ENCODE data around the gene RPN2. TPM values are rescaled to one million over a fixed set of nuclear protein-coding genes. Genes with fewer than 3 reads are reported as not detected.
A peak's percentile ranks its signal among the peaks of the same experiment; 100 is the strongest.

RPN2 gene
- polyA plus RNA-seq, 1 donor from 2014 or later: 196 TPM

- H3K36me3 Mint-ChIP-seq: peaks cover 5% of the 10 kb centered on the region
- no peaks in the 10 kb centered on the region for H3K4me1 Mint-ChIP-seq
- no peaks in the 10 kb centered on the region for H3K27me3 Mint-ChIP-seq
- H3K9me3 Mint-ChIP-seq: no peaks in the 10 kb centered on the region
- H3K27ac Mint-ChIP-seq: no peak overlapping the region
- no peak overlapping the region for H3K4me3 Mint-ChIP-seq
Measured at GRCh38 chr20:37162646-37163045, 16.5 kb upstream of the RPN2 start.

GRCh38 chr20:37163832-37164554 lies 15.1 kb upstream of the RPN2 start:
- Mint-ChIP-seq H3K27me3 (no peaks in the 10 kb centered on the region), H3K4me3 (no peak overlapping the region), H3K27ac (no peak overlapping the region), H3K9me3 (no peaks in the 10 kb centered on the region), H3K36me3 (peaks cover 10% of the 10 kb centered on the region), H3K4me1 (no peaks in the 10 kb centered on the region)

GRCh38 chr20:37165031-37165430 lies 14.1 kb upstream of the RPN2 start:
- peaks cover 10% of the 10 kb centered on the region for H3K36me3 Mint-ChIP-seq
- no peaks in the 10 kb centered on the region for H3K4me1 Mint-ChIP-seq
- H3K9me3 Mint-ChIP-seq: no peaks in the 10 kb centered on the region
- H3K4me3 Mint-ChIP-seq: no peak overlapping the region
- H3K27me3 Mint-ChIP-seq: no peaks in the 10 kb centered on the region
- H3K27ac Mint-ChIP-seq: peak overlapping the region in 1 of 3 donors; percentile 77

GRCh38 chr20:37166867-37167266 lies 12.3 kb upstream of the RPN2 start:
- Mint-ChIP-seq H3K4me1 (no peaks in the 10 kb centered on the region), H3K36me3 (peaks cover 11% of the 10 kb centered on the region), H3K27ac (no peak overlapping the region), H3K9me3 (no peaks in the 10 kb centered on the region), H3K27me3 (no peaks in the 10 kb centered on the region), H3K4me3 (no peak overlapping the region)

GRCh38 chr20:37172836-37173235 lies 6.3 kb upstream of the RPN2 start:
- Mint-ChIP-seq H3K36me3 (peaks cover 7% of the 10 kb centered on the region), H3K27ac (no peak overlapping the region), H3K4me1 (peaks cover 2 to 4% (median 3%) of the 10 kb centered on the region in 3 donors), H3K4me3 (peak overlapping the region in 1 of 4 donors; percentile 3), H3K9me3 (no peaks in the 10 kb centered on the region), H3K27me3 (no peaks in the 10 kb centered on the region)

DNA sequence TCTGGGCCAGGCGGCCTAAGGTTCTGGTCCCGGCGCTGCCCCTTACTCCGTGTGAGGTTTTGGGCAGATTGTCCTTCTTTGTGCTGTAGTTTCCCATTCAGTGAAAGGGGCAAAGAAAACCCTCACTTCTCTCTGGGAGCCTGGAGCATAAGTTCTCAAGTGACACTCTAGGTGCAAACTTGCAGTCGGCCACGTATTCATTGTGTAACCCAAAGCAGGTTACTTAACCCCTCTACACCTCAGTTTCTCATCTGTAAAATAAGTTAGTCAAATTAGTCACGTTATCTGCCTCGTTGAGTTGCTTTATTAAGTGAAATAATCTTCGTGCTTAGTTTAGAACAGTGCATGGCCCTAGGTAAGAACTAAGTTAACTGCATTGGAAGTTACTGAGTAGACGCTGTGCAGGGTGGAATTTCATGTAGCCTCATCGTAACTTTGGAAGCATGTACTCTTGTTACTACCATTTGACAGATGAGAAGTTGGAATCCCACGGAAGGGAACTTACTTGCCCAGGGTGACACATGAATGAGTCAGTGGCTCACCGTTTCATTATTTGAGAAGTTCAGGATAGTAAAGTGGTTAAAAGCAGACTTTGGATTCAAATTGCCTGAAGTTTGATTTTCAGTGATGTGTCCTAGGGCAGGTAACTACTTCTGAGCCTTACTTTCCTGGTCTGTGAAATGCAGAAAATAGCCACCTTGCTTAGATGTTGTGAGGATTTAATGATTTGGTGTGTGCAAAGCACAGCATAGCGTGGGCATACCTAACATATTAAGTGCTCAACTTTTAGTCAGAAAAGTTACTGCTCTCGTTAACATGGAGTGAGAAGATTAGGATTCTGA lies 774 bp downstream of the RPN2 start:
- peak overlapping the region; percentile 89 to 99 (median 95) for H3K27ac Mint-ChIP-seq
- H3K4me3 Mint-ChIP-seq: peak overlapping the region; percentile 94 to 100 (median 98)
- H3K9me3 Mint-ChIP-seq: no peaks in the 10 kb centered on the region
- H3K36me3 Mint-ChIP-seq: peaks cover 3% of the 10 kb centered on the region
- H3K4me1 Mint-ChIP-seq: peaks cover 31 to 37% (median 34%) of the 10 kb centered on the region in 3 donors
- no peaks in the 10 kb centered on the region for H3K27me3 Mint-ChIP-seq

GRCh38 chr20:37185686-37186085 lies 6.6 kb downstream of the RPN2 start:
- Mint-ChIP-seq H3K9me3 (no peaks in the 10 kb centered on the region), H3K36me3 (no peaks in the 10 kb centered on the region), H3K27ac (no peak overlapping the region), H3K4me1 (peaks cover 29 to 41% (median 37%) of the 10 kb centered on the region in 3 donors), H3K4me3 (no peak overlapping the region), H3K27me3 (no peaks in the 10 kb centered on the region)

DNA sequence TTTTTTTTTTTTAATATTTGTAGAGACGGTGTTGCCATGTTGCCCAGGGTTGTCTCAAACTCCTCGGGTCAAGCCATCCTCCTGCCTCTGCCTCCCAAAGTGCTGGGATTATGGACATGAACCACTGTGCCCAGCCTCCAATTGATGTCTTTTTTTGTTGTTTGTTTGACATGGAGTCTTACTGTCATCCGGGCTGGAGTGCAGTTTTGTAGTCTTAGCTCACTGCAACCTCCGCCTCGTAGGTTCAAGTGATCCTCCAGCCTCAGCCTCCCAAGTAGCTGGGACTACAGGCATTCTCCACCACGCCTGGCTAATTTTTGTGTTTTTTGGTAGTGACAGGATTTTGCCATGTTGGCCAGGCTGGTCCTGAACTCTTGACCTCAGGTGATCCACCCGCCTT lies 9.7 kb downstream of the RPN2 start:
- Mint-ChIP-seq H3K36me3 (no peaks in the 10 kb centered on the region), H3K4me1 (peaks cover 28 to 46% (median 40%) of the 10 kb centered on the region in 3 donors), H3K4me3 (peak overlapping the region in 1 of 4 donors; percentile 55), H3K27ac (no peak overlapping the region), H3K9me3 (no peaks in the 10 kb centered on the region), H3K27me3 (no peaks in the 10 kb centered on the region)

DNA sequence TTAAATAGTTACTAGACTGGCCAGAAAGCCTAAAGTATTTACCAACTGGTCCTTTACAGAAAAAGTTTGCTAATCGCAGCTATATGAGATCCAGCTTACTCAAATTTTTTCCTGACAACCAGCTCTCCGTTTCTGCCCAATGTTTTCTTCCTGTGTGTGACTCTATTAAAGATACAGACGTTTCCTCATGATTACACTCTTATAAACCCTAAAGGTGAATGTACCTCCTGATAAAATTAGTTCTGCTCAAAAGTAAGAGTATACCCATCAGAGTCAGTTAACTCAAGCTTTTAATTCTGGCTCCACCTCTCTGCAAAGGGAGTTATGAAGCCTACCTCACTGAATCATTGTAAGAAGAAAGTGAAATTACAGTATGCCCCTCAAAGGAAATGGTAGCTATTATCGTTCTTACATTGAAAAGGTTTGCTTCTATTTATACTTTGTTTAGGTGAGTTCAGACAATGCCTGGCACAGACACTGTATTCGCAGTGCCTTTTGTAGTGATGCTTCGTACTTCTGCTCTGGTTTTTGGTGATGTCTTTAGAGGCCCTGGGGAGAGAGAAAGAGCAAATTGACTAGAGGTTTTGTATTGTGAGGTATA lies 10.4 kb downstream of the RPN2 start:
- Mint-ChIP-seq H3K27me3 (no peaks in the 10 kb centered on the region), H3K9me3 (no peaks in the 10 kb centered on the region), H3K27ac (peak overlapping the region in 1 of 3 donors; percentile 71), H3K4me1 (peaks cover 27 to 41% (median 38%) of the 10 kb centered on the region in 3 donors), H3K4me3 (peak overlapping the region in 1 of 4 donors; percentile 50), H3K36me3 (no peaks in the 10 kb centered on the region)

DNA sequence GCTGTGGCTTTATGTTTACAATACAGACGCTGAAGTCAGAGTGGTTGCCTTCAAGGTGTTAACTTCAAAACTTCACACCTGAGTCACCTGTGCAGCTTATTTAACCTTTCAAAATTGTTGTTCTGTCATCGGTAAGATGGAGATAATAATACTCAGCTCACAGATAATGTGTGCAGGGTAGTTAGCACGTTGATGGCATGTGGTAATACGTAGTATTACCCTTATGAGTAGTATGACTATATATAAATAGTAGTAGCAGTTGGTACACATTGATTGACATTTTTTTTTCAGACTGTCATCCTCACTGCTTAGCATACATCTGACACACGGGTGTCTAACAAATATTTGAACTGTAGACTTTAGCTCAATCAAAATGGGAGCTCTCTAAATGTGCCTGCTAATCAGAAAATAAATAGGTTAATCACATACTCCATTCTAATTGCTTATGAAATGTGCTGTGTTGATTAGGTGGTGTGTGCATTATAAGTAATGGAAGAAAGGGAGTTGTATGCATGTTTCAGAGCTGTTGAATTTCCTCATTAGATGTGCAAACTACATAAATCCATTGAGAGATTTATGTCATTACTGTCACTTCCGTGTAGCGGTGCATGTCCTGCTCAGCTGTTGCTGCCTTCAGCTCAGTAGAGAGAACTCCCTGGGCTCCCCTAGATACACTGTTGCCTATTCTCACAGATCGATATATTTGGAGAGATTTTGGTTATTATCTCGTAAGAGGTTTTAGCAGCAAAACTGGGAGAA lies 11.4 kb downstream of the RPN2 start:
- Mint-ChIP-seq H3K4me1 (peaks cover 33 to 46% (median 40%) of the 10 kb centered on the region in 3 donors), H3K9me3 (no peaks in the 10 kb centered on the region), H3K4me3 (peak overlapping the region in 1 of 4 donors; percentile 56), H3K36me3 (no peaks in the 10 kb centered on the region), H3K27ac (peak overlapping the region in 1 of 3 donors; percentile 15), H3K27me3 (no peaks in the 10 kb centered on the region)

DNA sequence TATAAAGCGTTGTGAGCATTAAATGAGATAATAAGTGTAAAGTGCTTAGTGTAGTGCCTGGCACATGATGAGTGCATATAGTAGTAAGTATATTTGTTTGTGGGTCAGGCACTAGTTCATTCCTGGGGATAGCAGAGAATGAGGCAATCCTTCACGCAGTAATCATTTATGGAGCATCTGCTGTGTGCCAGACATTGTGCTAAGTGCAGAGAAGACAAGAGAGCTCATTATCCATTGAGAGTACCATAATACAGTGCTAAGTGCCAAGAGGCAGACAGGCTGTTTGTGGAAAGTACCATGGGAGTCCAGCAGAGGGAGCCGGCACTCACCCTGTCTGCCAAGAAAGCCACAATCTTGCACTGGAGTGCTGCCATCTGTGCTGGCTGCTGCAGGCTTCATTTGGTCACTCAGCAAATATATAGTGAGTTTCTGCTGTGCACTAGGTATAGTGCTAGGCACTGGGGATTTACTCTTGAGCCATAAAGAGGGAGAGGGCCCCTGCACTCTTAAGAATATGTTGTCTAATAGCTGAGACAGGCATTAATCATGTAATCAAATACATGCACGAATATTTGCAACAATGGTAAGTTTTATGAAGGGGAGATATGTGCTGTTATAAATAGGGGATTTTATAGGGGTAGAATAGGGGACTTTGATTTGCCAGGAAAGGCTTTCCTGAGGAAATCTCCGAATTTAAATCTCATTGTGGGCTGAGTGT lies 13.2 kb downstream of the RPN2 start:
- H3K4me1 Mint-ChIP-seq: peaks cover 40 to 50% (median 45%) of the 10 kb centered on the region in 3 donors
- H3K27me3 Mint-ChIP-seq: no peaks in the 10 kb centered on the region
- H3K4me3 Mint-ChIP-seq: peak overlapping the region in 1 of 4 donors; percentile 56
- H3K36me3 Mint-ChIP-seq: peaks cover 3% of the 10 kb centered on the region
- no peak overlapping the region for H3K27ac Mint-ChIP-seq
- no peaks in the 10 kb centered on the region for H3K9me3 Mint-ChIP-seq

- no peak overlapping the region for H3K27ac Mint-ChIP-seq
- H3K4me3 Mint-ChIP-seq: no peak overlapping the region
- peaks cover 40 to 50% (median 45%) of the 10 kb centered on the region in 3 donors for H3K4me1 Mint-ChIP-seq
- no peaks in the 10 kb centered on the region for H3K9me3 Mint-ChIP-seq
- H3K36me3 Mint-ChIP-seq: peaks cover 3% of the 10 kb centered on the region
- no peaks in the 10 kb centered on the region for H3K27me3 Mint-ChIP-seq
Measured at GRCh38 chr20:37193226-37193625, 14.1 kb downstream of the RPN2 start.

DNA sequence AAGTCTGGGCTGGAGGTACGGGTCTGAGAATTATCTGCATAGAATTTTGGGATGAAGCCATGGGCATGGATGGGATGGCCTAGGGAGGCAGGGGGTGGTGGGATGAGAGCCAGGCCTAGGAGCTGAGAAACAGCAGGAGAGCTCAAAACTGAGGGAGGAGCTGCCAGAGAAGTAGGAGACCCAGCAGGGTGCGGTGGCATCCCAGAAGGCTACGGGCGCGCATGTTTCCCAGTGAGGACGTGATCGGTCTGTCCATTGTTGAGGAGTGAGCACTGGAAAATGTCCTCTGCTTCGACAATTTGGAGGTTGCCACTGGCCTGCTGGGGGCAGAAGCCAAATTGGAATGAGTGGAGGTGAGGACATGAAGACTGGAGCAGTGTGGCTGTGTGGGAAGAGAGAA lies 14.7 kb downstream of the RPN2 start:
- peaks cover 38 to 50% (median 43%) of the 10 kb centered on the region in 3 donors for H3K4me1 Mint-ChIP-seq
- H3K36me3 Mint-ChIP-seq: peaks cover 3% of the 10 kb centered on the region
- H3K27ac Mint-ChIP-seq: peak overlapping the region in 2 of 3 donors; percentile 26 to 76
- no peaks in the 10 kb centered on the region for H3K27me3 Mint-ChIP-seq
- H3K4me3 Mint-ChIP-seq: no peak overlapping the region
- H3K9me3 Mint-ChIP-seq: no peaks in the 10 kb centered on the region

All from IgD-negative memory B cell (primary cell).